ENCODE measurements around the gene SPR.

SPR gene

DNA sequence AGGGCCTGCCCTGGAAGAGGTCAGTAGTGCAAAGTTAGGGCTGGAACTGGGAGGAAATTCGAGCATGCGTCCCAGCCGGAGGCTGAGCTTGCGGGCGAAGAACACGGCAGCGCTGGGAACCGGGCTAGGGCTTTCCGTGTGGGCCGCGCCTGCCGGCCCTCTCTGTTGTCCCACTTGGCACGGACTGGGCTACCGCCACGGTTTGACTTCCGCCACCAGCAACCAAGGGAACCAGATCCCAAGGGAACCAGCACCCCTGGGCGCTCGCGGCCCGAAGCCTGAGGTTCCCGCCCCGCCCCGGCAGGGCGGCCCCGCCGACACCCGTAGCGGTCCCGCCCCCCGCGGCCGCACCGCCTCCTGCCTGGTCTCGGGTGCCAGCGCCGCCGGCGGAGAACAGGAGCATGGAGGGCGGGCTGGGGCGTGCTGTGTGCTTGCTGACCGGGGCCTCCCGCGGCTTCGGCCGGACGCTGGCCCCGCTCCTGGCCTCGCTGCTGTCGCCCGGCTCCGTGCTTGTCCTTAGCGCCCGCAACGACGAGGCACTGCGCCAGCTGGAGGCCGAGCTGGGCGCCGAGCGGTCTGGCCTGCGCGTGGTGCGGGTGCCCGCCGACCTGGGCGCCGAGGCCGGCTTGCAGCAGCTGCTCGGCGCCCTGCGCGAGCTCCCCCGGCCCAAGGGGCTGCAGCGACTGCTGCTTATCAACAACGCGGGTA, at the start of gene SPR:
Gene SPR, plus strand, starts transcription at position 377 of the 708 bp plus-strand sequence. Its CDS starts 25 bp downstream, at position 402.
- no peak for DNase-seq (ENCODE audit: low read depth)

- no peak for DNase-seq (ENCODE audit: low read depth)
Observed at GRCh38 chr2:72840066-72840465, 47.1 kb upstream of the SPR start.

DNA sequence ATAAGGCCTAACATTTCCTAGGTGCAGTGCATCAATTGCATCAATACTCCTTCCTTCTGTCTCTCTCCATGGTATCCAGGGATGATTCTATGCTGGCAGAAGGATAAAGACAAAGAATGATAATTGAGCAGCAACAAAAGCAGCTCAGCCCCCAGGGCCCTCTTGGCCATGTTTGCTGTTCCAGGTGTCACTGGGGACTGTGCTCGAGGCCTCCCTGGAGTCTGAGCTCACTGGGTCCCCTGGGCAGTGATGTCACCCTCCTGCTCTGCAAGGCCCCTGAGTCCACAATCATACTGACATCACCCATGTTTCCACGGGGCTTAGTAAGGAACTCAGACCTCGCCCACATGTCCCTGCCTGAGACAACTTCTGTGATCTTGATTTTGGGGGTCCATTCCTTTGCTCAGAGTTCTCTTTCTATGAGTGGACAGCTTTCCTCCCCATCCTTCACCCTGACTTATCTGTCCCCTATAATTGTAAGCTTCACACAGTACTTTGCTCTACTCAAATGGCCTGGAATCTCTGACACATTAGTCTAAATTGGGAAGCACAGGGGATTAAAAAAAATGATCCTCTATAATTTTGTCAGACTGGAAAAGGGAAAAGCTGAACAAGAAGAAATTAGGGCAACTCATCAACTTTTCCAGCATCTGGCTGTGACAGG, 45.6 kb upstream of the SPR start:
- DNase-seq (ENCODE audit: low read depth): no peak

- no peak for DNase-seq (ENCODE audit: low read depth)
Observed at GRCh38 chr2:72843301-72843700, 43.9 kb upstream of the SPR start.

- no peak for DNase-seq (ENCODE audit: low read depth)
Observed at GRCh38 chr2:72846171-72847095, 40.8 kb upstream of the SPR start.

DNA sequence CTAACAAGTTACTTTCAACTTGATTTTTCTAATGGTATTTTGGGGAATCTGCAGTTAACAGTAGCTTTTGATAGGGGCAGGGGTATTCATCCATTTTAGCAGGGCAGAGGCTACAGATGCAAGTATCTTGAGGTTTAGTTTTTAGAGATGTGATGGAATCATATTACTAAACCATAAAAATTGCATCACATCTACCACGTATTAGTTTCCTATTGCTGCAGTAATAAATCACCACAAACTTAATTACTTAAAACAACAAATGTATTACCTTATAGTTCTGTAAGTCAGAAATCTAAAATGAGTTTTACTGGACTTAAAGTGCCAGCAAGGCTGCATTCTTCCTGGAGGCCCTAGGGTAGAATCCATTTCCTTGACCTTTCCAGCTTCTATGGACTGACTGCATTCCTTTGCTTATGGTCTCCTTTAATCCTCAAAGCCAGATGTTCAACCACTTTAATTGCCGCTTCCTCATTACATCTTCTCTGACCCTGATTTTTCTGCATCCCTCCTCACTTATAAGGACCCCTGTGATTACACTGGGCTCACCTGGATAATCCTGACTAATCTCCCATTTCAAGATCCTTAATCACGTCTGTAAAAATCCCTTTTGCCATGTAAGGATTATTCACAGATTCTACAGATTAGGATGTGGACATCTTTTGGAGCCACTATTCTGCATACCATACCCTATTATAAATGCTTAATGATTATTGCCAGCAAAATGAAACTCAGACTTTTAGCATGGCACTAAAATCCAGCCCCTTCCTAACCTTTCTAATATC, 39.5 kb upstream of the SPR start:
- DNase-seq (ENCODE audit: low read depth): no peak

DNA sequence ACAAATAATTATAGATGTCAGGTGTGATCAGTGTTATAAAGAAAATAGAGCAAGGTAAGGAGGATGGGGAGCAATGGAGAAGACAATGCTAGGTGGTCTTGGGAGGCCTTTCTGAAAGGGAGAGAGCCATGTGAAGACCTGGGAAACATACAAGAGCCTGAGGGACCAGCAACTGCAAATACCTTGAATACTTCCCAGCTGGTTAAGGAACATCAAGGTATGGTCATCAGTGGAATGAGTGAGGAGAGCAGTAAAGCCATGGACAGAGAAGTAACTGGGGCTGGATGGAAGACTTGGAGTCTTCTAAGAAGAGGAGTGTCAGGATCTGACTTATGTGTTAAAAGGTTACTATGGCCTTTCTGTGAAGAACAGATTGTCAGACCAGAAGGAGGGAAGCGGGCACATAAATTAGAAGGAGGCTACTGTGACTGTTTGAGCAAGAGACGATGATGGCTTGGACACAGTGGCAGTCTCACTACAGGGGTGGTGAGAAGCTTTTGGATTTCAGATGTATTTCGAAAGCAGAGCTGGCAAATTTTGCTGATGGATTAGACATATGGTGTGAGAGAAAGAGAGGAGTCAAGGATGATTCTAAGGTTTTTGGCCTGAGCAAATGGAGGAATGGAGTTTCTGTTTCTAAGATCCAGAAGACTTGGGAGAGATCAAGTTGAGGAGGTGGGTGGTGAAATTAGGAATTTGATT, 38.6 kb upstream of the SPR start:
- DNase-seq (ENCODE audit: low read depth): no peak

DNA sequence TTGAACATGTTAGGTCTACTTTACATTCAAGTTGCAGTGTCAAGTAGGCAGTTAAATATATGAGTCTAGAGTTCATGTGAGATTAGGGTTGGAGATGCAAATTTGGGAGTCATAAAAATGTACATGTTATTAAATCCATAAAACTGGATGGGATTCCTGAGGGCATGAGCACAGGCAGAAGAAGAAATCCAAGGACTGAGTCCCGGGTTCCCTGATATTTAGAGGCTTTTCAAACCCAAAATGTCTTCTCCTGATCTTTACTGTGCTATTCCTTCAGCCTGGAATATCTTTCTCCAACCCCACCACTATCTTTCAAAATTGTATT, 38.1 kb upstream of the SPR start:
- DNase-seq (ENCODE audit: low read depth): no peak

GRCh38 chr2:72851333-72851732, 35.9 kb upstream of the SPR start:
- no peak for DNase-seq (ENCODE audit: low read depth)

DNA sequence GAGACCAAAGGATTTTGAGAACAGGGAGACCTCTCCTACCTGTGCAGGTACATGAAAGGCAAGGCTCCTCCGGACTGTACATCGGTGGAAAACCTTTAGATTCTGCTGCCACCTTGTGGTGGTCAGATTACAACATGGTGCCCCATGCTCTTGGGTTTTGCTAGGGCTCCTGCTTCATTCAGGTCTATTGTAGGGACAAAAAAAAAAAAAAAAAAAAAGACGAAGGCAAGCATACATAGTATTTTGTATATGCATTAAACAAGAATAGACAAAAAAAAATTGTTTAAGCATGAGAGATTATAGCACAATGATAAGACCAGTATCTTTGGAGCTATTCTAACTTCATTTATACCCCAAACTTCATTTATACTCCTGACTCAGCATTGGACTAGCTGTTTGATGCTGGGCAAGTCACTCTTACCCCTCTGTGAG, 27.4 kb upstream of the SPR start:
- DNase-seq (ENCODE audit: low read depth): no peak

- DNase-seq (ENCODE audit: low read depth): peak; percentile 76
Observed at GRCh38 chr2:72862239-72862988, 24.8 kb upstream of the SPR start.

GRCh38 chr2:72863046-72863445, 24.2 kb upstream of the SPR start:
- DNase-seq (ENCODE audit: low read depth): no peak

DNA sequence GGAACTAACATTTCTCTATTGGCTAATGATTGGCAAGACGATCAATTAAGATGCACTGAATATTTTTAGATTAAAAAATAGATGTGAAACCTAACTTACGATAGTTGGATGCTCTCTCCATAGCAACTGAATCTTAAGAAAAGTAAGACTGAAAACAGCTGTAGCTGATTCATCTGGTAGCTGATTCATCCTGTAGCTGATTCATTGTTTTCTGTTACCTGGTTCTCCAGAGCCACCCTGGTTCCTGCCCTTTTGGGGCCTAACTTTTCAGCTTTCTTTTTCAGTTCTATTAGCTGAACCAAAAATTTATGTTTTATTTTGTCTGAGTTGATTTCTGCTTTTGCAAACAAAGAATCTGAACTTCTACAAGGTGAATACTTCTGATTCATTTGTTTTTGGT, 22.7 kb upstream of the SPR start:
- no peak for DNase-seq (ENCODE audit: low read depth)

- no peak for DNase-seq (ENCODE audit: low read depth)
Observed at GRCh38 chr2:72871060-72871459, 16.1 kb upstream of the SPR start.

- no peak for DNase-seq (ENCODE audit: low read depth)
Observed at GRCh38 chr2:72871880-72872279, 15.3 kb upstream of the SPR start.

DNA sequence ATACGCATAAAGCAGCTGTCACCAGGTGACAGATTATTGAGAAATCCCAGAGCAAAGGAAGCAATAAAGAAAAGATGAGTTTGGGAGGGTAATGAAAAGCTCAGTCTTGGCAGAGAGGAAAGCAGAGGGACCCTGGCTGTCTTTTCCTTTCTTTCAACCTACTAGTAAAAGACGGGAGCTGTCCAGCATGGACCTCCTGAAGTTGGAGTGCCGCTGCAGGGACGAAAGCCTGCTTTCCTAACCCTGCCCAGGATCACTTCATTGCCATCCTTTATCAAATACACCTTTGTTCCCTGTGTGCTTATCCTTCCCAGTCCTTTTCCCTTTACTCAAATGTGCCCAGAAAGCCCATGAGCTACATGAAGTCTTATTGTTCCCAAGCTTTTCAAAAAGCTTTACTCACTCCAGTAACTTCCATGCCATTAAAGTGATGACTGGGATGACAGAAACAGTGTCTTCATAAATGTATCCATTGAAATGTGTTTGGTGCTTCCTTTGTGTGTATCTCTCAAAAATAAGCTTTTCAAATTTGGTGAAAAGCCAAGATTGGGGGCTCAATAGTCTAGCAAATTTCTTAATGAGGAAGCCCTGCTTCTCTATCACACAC, 3.7 kb upstream of the SPR start:
- no peak for DNase-seq (ENCODE audit: low read depth)

DNA sequence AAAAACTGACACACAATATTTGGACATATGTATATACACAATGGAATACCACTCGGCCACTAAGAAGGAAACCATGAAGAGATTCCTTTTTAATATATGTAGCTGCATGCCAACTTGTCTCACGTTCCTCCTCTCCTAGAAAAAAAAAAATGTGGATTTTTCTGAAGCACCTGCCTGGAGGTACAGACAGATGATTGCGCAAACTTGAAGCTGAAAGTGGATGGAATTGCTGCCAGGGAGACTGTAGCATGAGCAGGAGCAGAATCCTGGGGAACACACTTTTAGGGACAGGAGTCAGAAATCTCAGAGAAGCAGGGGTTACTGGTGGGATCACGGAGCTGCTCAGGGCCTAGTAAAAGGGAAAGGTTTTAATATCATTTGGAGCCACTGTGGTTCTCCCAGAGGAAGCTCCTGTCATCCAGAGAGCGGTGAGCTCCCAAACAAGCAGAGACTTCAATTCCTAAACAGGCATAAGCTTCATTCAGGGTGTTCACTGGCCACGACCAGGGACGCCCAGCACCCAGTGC, 640 bp upstream of the SPR start:
- DNase-seq (ENCODE audit: low read depth): no peak

- DNase-seq (ENCODE audit: low read depth): peak; percentile 72
Observed at GRCh38 chr2:72887740-72888437, 681 bp downstream of the SPR start.

GRCh38 chr2:72888438-72889202, 1.4 kb downstream of the SPR start:
- DNase-seq (ENCODE audit: low read depth): no peak
